ENCODE data around the gene IL1RN.

IL1RN gene

DNA sequence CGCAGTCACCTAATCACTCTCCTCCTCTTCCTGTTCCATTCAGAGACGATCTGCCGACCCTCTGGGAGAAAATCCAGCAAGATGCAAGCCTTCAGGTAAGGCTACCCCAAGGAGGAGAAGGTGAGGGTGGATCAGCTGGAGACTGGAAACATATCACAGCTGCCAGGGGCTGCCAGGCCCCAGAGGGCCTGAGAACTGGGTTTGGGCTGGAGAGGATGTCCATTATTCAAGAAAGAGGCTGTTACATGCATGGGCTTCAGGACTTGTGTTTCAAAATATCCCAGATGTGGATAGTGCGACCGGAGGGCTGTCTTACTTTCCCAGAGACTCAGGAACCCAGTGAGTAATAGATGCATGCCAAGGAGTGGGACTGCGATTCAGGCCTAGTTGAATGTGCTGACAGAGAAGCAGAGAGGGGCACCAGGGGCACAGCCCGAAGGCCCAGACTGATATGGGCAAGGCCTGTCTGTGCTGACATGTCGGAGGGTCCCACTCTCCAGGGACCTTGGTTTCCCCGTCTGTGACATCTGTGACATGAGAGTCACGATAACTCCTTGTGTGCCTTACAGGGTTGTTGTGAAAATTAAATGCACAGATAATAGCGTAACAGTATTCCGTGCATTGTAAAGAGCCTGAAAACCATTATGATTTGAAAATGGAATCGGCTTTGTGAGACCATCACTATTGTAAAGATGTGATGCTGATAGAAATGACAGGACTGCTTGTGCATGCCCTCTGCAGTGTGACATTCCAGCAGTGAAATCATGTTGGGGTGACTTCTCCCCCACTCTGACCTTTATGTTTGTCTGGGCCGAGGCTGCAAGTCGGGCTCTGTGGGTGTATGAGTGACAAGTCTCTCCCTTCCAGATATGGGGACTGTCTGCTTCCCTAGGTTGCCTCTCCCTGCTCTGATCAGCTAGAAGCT, 510 bp downstream of the IL1RN start:
- no peak for DNase-seq (ENCODE audit: low spot score)

GRCh38 chr2:113129519-113130078, 2.2 kb downstream of the IL1RN start:
- DNase-seq (ENCODE audit: low spot score) = no peak

DNA sequence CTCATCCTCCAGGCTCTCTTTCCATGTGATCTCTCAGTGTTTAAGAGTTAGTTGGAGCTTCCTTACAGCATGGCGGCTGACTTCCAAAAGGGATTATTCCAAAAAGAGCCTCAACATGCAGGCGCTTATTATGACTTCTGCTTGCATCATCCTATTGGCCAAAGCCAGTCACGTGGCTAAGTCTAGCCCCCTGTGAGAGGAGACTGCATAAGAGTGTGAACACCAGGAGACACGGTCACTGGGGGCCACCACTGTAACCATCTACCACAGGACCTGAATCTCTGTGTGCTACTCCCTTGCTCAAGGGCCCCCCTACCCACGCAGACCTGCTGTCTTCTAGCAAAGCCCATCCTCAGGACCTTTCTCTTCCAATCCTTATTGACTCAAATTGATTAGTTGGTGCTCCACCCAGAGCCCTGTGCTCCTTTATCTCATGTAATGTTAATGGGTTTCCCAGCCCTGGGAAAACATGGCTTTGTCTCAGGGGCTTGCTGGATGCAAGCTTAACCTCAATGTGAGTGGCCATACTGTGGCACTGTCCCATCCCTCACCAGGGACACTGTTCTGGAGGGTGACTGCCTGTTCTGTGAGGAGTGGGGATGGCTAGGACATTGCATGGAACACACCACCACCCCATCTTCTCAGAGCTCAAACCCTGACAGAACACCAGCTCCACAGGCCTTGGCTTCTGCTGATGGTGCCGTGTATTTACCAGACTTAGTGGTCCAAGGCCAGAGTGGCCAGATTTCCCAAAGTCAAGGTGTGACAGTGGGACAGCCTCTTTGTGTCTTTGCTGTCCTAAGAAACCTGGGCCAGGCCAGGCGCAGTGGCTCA, 4.2 kb downstream of the IL1RN start:
- no peak for DNase-seq (ENCODE audit: low spot score)

- DNase-seq (ENCODE audit: low spot score) = no peak
Observed at GRCh38 chr2:113132414-113133021, 5.1 kb downstream of the IL1RN start.

- no peak for DNase-seq (ENCODE audit: low spot score)
Observed at GRCh38 chr2:113133704-113134598, 6.6 kb downstream of the IL1RN start.

DNA sequence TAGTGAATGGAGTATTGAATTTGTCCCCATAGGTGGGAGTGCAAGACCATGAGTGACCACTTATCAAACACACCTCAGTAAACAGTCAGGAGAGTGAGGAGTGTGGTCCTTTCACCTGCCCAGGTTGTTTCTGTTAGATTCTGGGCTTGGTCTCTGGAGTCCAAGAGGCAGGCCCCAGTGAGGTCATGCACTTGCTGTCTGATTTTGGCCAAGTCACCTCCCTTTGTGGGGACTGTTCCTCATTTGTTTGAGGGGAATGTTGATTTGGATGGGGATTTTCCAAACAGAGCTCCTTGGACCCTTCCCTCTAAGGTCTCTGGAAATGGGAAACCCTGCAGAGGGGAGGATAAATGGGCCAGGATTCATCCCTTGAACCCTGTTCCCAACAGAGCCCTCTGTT, 7.3 kb downstream of the IL1RN start:
- no peak for DNase-seq (ENCODE audit: low spot score)

- no peak for DNase-seq (ENCODE audit: low spot score)
Observed at GRCh38 chr2:113135317-113135716, 7.9 kb downstream of the IL1RN start.

DNA sequence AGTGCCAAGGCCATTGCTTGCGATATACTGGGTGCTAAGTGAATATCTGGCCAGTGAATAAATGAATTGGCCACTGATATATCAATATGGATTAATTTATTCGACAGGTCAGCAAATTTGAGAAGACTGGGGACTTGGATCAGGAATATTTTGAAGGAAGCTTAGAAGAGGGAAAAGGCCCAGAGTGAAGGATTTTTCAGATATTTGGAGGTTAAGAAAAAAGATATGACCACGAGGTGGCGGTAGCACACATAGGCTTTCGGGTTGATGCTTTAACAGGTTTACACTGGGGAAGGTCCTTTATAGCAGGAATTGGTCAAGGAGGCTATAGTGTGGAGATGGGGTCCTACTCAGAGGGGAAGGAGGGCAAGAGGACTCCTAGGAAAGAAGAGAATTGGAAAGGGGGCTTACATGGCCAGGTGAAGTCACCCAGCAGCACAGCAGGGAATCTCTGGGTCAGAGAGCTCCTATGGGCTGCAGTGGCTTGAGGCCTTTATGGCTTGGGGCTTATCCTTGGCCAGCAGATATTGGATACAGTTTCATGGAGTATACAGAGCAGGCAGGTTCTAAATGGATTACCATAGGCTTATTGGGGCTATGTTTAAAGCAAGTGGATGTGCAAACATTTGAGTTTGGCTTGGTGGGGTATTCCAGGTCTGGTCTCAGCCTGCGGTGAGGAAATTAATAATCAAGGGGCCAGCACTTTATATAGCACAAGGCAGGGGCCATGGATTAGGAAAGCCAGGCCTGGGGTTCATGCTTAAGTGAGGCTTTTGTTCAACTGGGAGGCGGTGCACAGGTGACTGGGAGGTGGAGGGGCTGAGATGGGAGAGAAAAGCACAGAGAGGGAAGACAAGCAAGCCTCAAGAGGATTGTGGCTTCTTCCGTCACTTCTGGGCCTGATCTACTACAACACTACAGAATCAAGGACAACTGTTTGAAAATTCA, 9.7 kb downstream of the IL1RN start:
- no peak for DNase-seq (ENCODE audit: low spot score)

GRCh38 chr2:113137827-113138226, 10.4 kb downstream of the IL1RN start:
- no peak for DNase-seq (ENCODE audit: low spot score)

DNA sequence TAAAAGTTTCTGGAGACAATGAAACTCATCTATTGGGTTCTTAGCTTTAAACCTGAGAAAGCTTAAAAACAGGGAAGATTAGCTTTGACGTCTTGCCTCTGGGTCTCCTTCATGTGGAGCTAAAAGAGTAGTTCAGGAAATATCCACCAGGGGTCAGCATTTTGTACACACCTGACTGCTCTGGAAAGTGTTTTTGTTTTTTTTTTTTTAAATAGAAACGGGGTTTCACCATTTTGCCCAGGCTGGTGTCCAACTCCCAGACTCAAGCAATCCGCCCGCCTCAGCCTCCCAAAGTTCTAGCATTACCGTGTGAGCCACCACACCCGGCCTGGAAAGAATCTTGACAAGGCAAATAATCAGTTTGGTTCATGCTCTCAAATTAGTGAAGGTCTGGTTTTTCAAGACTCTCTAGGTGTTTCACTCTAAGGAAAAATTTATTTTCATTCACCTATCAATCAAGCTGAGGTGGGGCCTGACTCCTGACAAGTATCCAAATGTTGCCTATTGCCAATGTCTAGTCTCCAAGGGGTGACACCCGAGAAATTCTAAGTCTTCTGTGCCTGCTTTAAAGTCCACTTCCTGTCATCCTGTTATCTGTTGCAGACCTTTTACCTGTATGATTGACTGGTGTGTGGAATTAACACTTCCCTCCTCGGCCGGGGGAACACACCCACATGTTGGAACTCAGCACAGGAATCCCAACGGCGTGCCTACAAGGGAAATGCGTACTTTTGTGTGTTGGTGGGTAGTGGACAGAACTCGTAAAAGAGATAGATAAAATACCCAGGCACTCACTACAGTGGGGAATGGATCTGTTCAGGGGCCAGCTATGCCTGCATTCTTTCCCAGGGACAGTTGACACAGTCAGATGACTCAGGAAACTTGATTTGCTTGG, 11.3 kb downstream of the IL1RN start:
- DNase-seq (ENCODE audit: low spot score) = no peak

DNA sequence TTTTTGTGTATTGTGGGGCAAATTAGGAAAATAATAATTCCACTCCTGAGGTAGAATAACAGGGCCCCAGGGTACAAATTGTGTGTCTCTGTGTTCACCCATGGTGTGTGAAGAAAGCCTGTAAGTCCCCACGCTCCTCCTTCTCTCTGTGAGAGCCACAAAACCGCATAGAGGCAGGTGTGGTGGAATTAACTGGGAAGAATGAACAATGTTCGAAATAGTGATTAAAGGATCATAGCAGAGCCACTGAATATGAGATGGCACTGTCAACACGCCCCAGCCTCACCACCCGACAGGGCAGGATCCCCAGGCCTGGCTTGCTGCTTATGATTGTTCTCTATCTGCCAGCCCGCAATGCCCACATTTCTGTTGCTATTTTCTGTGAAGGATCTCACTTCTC, 14.1 kb downstream of the IL1RN start:
- DNase-seq (ENCODE audit: low spot score) = no peak

GRCh38 chr2:113142290-113142689, 14.9 kb downstream of the IL1RN start:
- DNase-seq (ENCODE audit: low spot score) = no peak

DNA sequence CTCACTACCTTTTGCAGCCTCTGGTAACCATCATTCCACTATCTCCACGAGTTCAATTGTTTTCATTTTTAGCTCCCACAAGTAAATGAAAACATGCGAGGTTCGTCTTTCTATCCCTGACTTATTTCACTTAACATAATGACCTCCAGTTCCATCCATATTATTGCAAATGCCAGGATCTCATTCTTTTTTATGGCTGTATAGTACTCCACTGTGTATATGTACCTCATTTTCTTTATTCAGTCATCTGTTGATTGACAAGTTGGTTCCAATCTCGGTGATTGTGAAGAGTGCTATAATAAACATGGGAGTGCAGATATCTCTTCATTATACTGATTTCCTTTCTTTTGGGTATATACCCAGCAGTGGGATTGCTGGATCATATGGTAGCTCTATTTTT, 16.9 kb downstream of the IL1RN start:
- DNase-seq (ENCODE audit: low spot score) = no peak

- no peak for DNase-seq (ENCODE audit: low spot score)
Observed at GRCh38 chr2:113148606-113149552, 21.5 kb downstream of the IL1RN start.

DNA sequence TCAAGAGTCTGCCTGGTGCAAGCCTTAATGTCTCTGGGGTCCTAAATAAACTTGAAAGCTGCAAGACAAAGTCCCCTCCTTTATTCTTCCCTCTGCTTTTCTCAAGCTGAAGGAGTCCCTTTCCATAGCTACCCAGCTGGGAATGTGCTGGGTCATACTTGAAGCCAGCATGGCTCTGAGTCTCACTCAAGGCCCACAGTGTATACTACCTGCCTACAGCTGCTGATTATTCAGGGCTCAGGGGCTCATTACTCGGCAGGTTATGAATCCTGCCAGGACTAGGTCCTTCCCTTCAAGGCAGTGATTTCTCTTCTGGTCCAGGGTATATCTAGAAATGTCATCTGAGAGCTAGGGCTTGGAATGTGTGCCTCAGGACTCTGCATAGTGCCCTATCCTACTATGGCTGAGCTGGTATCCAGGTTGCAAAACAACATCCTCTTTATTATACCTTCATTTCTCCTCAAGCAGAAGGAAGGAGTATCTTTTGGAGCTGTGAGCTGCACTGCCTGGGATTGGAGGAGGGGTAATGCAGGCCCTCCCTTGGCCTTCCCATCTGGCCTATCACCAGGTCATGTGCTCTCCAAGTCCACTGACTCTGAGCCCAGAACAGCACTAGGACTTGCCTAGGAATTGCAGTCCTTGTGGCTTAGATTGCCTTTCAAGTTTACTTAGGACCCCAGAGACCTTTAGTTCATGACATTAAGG, 22.3 kb downstream of the IL1RN start:
- DNase-seq (ENCODE audit: low spot score) = no peak

- DNase-seq (ENCODE audit: low spot score) = no peak
Observed at GRCh38 chr2:113150258-113150601, 22.8 kb downstream of the IL1RN start.

DNA sequence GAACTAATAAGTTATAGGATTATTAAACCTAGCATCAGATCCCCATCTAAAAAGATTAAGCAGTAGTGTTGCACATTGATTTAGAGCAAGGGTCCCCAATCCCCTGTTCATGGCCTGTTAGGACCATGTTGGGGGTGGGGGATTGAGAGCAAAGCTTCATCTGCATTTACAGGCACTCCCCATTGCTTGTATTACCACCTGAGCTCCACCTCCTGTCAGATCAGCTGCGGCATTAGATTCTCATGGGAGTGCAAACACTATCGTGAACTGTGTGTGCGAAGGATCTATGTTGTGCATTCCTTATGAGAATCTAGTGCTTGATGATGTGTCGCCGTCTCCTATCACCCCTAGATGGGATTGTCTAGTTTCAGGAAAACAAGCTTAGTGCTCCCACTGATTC, 27.9 kb downstream of the IL1RN start:
- DNase-seq (ENCODE audit: low spot score) = peak; percentile 15
